RWPE2 (cell line): ENCODE results near the gene C16orf90.

Experiments used
- ATAC-seq: fragments of 200-7000 bp; cut with Tn5 transposase; 3 replicates; pipeline ENCODE4 v1.9.1; 2021; ENCODE audit warnings: low read depth
- DNase-seq: peaks from one replicate; pipeline ENCODE4 v3.0.0-alpha.2; 2020; ENCODE audit warnings: low spot score
- H3K27ac ChIP-seq: fragments of 450-650 bp; 2 replicates; pipeline ENCODE4 v1.5.1; 2017; ENCODE audit warnings: mild to moderate bottlenecking; ENCODE audit not compliant: poor library complexity, severe bottlenecking
- H3K27me3 ChIP-seq: fragments of 250-450 bp; sonication (Bioruptor Pico); 2 replicates; pipeline ENCODE4 v1.5.1; 2021; ENCODE audit warnings: mild to moderate bottlenecking, moderate library complexity; ENCODE audit not compliant: insufficient read depth, poor library complexity, severe bottlenecking
- H3K36me3 ChIP-seq: fragments of 250-450 bp; sonication (Bioruptor Pico); 2 replicates; pipeline ENCODE4 v1.5.1; 2020; ENCODE audit warnings: low read depth, mild to moderate bottlenecking, moderate library complexity
- H3K4me1 ChIP-seq: fragments of 250-450 bp; sonication (Bioruptor Pico); 2 replicates; pipeline ENCODE4 v1.5.1; 2021; ENCODE audit warnings: mild to moderate bottlenecking, moderate library complexity; ENCODE audit not compliant: insufficient read depth, poor library complexity, severe bottlenecking
- H3K4me3 ChIP-seq: fragments of 250-450 bp; sonication (Bioruptor Pico); 2 replicates; pipeline ENCODE4 v1.5.1; 2021; ENCODE audit warnings: mild to moderate bottlenecking, moderate library complexity; ENCODE audit not compliant: severe bottlenecking
- H3K9me3 ChIP-seq: fragments of 250-450 bp; sonication (Bioruptor Pico); 2 replicates; pipeline ENCODE4 v1.5.1; 2021; ENCODE audit warnings: mild to moderate bottlenecking, moderate library complexity; ENCODE audit not compliant: severe bottlenecking
- TF ChIP-seq, protein P1 (sequence below): fragments of 450-650 bp; IDR thresholded peaks from one replicate; pipeline ENCODE4 v1.5.1; 2017; ENCODE audit warnings: mild to moderate bottlenecking, moderate library complexity; ENCODE audit not compliant: poor library complexity, severe bottlenecking

Gene C16orf90

DNA sequence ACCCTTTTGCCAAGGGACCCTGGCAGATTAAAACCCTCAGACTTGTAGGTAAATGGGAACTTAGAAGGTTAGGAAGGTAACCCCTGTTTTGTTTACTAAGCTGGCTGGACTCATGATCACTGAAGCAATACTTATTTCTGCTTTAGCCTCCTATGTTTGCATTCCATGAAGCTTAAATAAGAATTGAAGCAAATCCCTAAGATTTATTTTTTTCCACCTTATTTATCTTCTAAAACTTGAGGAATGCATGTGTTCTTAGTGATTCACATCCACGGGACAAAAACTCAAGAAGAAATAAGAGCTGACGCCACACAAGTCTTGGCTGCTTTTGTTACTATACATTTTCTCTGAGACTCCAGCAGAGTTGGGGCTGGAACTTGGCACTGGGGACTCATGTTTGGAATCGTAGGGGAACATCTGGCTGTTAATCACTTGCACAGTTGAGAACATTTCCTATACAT is 41.0 kb upstream of the C16orf90 start:
- H3K27me3 ChIP-seq = no peaks in the 10 kb centered on the region
- H3K27ac ChIP-seq = no peak overlapping the region
- no peaks in the 10 kb centered on the region for H3K4me1 ChIP-seq
- H3K36me3 ChIP-seq = peaks cover 15% of the 10 kb centered on the region
- TF ChIP-seq, protein P1, sequence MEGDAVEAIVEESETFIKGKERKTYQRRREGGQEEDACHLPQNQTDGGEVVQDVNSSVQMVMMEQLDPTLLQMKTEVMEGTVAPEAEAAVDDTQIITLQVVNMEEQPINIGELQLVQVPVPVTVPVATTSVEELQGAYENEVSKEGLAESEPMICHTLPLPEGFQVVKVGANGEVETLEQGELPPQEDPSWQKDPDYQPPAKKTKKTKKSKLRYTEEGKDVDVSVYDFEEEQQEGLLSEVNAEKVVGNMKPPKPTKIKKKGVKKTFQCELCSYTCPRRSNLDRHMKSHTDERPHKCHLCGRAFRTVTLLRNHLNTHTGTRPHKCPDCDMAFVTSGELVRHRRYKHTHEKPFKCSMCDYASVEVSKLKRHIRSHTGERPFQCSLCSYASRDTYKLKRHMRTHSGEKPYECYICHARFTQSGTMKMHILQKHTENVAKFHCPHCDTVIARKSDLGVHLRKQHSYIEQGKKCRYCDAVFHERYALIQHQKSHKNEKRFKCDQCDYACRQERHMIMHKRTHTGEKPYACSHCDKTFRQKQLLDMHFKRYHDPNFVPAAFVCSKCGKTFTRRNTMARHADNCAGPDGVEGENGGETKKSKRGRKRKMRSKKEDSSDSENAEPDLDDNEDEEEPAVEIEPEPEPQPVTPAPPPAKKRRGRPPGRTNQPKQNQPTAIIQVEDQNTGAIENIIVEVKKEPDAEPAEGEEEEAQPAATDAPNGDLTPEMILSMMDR = no peak
- DNase-seq (no peak), ATAC-seq (no peak)
- no peaks in the 10 kb centered on the region for H3K9me3 ChIP-seq
- no peak overlapping the region for H3K4me3 ChIP-seq

- ATAC-seq (no peak), DNase-seq (no peak)
- Histone ChIP-seq H3K36me3 (peaks cover 22% of the 10 kb centered on the region), H3K4me1 (no peaks in the 10 kb centered on the region), H3K4me3 (no peak overlapping the region), H3K27me3 (no peaks in the 10 kb centered on the region), H3K9me3 (no peaks in the 10 kb centered on the region), H3K27ac (no peak overlapping the region)
- TF ChIP-seq, protein P1 = no peak
Observed at GRCh38 chr16:3534126-3534525, 38.8 kb upstream of the C16orf90 start.

DNA sequence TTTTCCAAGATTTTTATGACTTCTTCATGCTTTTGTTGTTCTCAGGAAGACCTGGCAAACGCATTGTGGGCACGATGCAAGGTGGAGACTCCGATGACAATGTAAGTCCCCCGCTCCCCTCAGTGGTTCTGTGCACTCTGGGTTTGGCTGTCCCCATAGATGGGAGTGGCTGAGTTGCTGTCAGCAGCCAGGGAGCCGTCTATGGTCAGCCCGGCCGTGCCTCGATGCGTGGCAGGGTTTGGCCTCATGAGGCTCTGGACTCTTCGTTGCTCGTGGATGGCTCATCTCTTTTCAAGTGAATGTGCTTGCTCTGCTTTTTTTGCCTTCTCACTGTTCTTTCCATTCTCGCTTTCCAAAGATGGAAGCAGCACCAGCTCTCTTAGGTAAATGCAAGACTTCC is 37.5 kb upstream of the C16orf90 start:
- peaks cover 29% of the 10 kb centered on the region for H3K36me3 ChIP-seq
- H3K9me3 ChIP-seq = no peaks in the 10 kb centered on the region
- H3K4me1 ChIP-seq = no peaks in the 10 kb centered on the region

DNA sequence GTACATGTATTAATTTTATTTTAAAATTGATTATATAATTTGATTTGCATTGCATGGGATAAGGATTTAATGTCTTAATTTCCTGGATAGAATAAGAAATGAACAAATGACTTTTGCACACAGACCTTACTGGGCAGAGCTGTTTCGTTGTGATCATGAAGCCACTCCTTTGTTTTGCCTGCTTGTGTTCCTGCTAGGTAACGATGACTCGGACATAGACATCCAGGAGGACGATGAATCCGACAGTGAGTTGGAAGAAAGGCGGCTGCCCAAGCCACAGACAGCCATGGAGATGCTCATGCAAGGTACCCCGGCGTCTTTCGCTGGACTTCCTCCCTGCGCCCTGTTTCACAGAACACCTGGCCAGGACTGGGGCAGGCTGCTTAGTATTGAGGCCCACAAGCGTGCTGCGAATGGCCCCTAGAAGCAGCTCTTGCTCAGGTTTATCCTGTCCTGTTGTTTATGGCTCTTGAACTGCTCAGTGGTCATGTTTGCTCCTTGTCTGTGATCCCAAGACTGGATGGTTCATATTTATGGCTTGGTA is 35.2 kb upstream of the C16orf90 start:
- no peak overlapping the region for H3K4me3 ChIP-seq
- no peaks in the 10 kb centered on the region for H3K9me3 ChIP-seq
- peaks cover 28% of the 10 kb centered on the region for H3K36me3 ChIP-seq
- TF ChIP-seq, protein P1 = no peak
- H3K27me3 ChIP-seq = no peaks in the 10 kb centered on the region
- ATAC-seq (no peak), DNase-seq (no peak)
- H3K4me1 ChIP-seq = no peaks in the 10 kb centered on the region
- no peak overlapping the region for H3K27ac ChIP-seq

More for the DNA sequence above, 37.5 kb upstream of the C16orf90 start:
- Histone ChIP-seq H3K27ac (no peak overlapping the region), H3K4me3 (no peak overlapping the region), H3K27me3 (no peaks in the 10 kb centered on the region)
- DNase-seq (no peak), ATAC-seq (no peak)
- TF ChIP-seq, protein P1 = no peak

GRCh38 chr16:3529175-3529574 is 33.9 kb upstream of the C16orf90 start:
- ATAC-seq (no peak), DNase-seq (no peak)
- Histone ChIP-seq H3K36me3 (peaks cover 32% of the 10 kb centered on the region), H3K4me3 (no peak overlapping the region), H3K27ac (no peak overlapping the region), H3K27me3 (no peaks in the 10 kb centered on the region), H3K4me1 (no peaks in the 10 kb centered on the region), H3K9me3 (no peaks in the 10 kb centered on the region)
- TF ChIP-seq, protein P1 = no peak
